ENCODE measurements around the gene ZNF358.

Gene ZNF358

DNA sequence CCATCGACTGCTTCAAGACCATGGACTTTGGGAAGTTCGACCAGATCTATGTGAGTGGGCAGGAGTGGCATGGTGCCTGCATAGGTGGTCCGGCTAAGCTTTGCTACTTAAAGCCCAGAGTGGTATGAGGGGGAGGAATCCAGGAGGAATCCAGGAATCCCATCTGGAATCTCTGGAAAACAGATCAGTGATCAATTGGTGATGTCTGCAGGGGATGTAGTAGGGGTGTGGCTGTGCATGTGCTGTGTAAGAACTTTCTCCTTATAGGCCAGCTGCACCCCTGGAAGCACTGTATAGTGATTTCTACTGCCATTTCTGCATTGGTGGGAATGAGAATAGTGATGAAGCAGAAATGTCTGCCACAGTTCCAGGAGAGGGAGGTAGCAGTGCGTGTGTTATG lies 43.2 kb downstream of the ZNF358 start:
- DNase-seq (ENCODE audit: low read depth) = no peak

- DNase-seq (ENCODE audit: low read depth) = no peak
Measured at GRCh38 chr19:7560255-7560654, 44.4 kb downstream of the ZNF358 start.

DNA sequence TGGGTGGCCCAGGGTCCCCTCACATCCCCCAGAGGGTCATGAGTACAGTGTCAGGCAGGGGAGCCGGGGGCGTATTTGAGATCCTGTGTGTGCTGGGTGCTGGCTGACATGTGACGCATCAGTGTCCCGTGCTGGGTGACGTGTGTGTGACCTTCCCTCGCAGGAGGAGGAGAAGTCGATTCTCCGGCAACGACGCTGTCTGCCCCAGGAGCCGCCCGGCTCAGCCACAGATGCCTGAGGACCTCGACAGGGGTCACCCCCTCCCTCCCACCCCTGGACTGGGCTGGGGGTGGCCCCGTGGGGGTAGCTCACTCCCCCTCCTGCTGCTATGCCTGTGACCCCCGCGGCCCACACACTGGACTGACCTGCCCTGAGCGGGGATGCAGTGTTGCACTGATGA lies 45.4 kb downstream of the ZNF358 start:
- no peak for DNase-seq (ENCODE audit: low read depth)

- no peak for DNase-seq (ENCODE audit: low read depth)
Measured at GRCh38 chr19:7562646-7563393, 46.9 kb downstream of the ZNF358 start.

DNA sequence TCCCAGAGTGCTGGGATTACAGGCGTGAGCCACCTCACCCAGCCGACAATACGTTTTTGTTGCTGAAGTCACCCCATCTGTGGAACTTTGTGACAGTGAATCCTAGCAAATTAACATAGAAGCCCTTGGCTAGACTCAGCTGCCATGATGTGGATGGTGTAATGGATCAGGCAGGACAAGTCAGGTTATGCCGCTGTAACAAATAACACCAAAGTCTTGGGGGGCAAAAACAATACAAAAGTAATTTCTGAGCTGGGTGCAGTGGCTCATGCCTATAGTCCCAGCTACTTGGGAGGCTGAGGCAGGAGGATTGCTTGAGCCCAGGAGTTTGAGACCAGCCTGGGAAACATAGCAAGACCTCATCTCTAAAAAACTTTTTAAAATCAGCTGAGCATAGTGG lies 49.0 kb downstream of the ZNF358 start:
- no peak for DNase-seq (ENCODE audit: low read depth)

DNA sequence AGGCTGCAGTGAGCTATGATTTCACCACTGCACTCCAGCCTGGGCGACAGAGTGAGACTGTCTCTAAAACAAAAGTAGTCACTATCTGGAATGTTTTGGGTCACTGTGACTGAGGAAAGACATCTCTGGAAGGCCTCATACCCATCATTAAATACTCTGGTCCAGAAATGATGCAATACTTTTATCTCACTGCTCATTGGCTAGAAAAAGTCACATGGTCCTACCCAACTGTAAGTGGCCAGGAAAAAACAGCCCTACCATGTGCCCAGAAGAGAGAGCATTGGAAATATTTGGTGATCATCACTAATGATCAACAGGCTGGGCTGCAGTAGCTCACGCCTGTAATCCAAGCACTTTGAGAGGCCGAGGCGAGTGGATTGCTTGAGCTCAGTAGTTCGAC lies 49.4 kb downstream of the ZNF358 start:
- DNase-seq (ENCODE audit: low read depth) = no peak

Data from non-pigmented ciliary epithelial cell (primary cell).